KMS-11 (cell line): ENCODE results near the gene CNTFR.
"Not testable (repeated sequence)": the region's sequence is repeated elsewhere in the genome, so short reads cannot be mapped to it uniquely, and the experiment has no call there.

ENCODE experiments used
- H2AFZ ChIP-seq: fragments of 200-600 bp; sonication (generic); 2 replicates; pipeline ENCODE4 v1.6.1; 2016; ENCODE audit warnings: antibody characterized with exemption, mixed run types, low read depth
- H3K27ac ChIP-seq: fragments of 200-600 bp; sonication (generic); 2 replicates; pipeline ENCODE4 v1.6.1; 2016; ENCODE audit warnings: mild to moderate bottlenecking, mixed run types
- H3K27me3 ChIP-seq: fragments of 200-600 bp; sonication (generic); 2 replicates; pipeline ENCODE4 v1.6.1; 2017; ENCODE audit warnings: mild to moderate bottlenecking, low read depth, mixed run types, moderate library complexity; ENCODE audit not compliant: insufficient read depth
- H3K36me3 ChIP-seq: fragments of 200-600 bp; sonication (generic); 2 replicates; pipeline ENCODE4 v1.6.1; 2017; ENCODE audit warnings: mild to moderate bottlenecking, mixed run types; ENCODE audit not compliant: insufficient read depth
- H3K4me1 ChIP-seq: fragments of 200-600 bp; sonication (generic); 2 replicates; pipeline ENCODE4 v1.6.1; 2016; ENCODE audit warnings: mild to moderate bottlenecking, low read depth, mixed run types; ENCODE audit not compliant: poor library complexity, severe bottlenecking
- H3K4me2 ChIP-seq: fragments of 200-600 bp; sonication (generic); 2 replicates; pipeline ENCODE4 v1.7.0; 2016; ENCODE audit warnings: mild to moderate bottlenecking, mixed run types
- H3K4me3 ChIP-seq: fragments of 200-600 bp; sonication (generic); IDR thresholded peaks from 2 replicates; pipeline ENCODE4 v1.6.1; 2017; ENCODE audit warnings: low read depth, low read length, mixed read lengths; ENCODE audit not compliant: insufficient read depth
- H3K79me2 ChIP-seq: fragments of 200-600 bp; sonication (generic); 2 replicates; pipeline ENCODE4 v1.6.1; 2016; ENCODE audit warnings: low read depth, mixed run types; ENCODE audit not compliant: insufficient read depth
- H3K9ac ChIP-seq: fragments of 200-600 bp; sonication (generic); 2 replicates; pipeline ENCODE4 v1.6.1; 2016; ENCODE audit warnings: mild to moderate bottlenecking, mixed run types
- H4K20me1 ChIP-seq: fragments of 200-600 bp; sonication (generic); 2 replicates; pipeline ENCODE4 v1.6.1; 2016; ENCODE audit warnings: mild to moderate bottlenecking, mixed run types; ENCODE audit not compliant: insufficient read depth
- CTCF ChIP-seq: fragments of 200-600 bp; sonication (generic); conservative IDR thresholded peaks from 2 replicates; pipeline ENCODE4 v1.6.1; 2017; ENCODE audit warnings: low read depth, mild to moderate bottlenecking, antibody characterized with exemption, low read length, moderate library complexity, mixed read lengths

Gene CNTFR

GRCh38 chr9:34589636-34590380 lies at the start of gene CNTFR:
CNTFR (minus strand) TSS chr9:34589724; CDS start chr9:34568981, 20,743 bp downstream.
- H3K27ac ChIP-seq: no peak within 1 kb of the TSS
- no peaks in the 10 kb centered on the region for H3K4me1 ChIP-seq
- peaks cover 57% of the 10 kb centered on the region for H3K27me3 ChIP-seq
- no peak within 1 kb of the TSS for H3K4me2 ChIP-seq
- no peaks in the 10 kb centered on the region for H4K20me1 ChIP-seq
- no peaks in the 10 kb centered on the region for H3K79me2 ChIP-seq
- no peaks in the 10 kb centered on the region for H3K36me3 ChIP-seq
- no peak within 1 kb of the TSS for H2AFZ ChIP-seq
- no peak within 1 kb of the TSS for H3K9ac ChIP-seq
- TF ChIP-seq CTCF: no peak
- H3K4me3 ChIP-seq: no peak within 1 kb of the TSS

- H3K79me2 ChIP-seq: peaks cover 25% of the 10 kb centered on the region
- not testable (repeated sequence) for H2AFZ ChIP-seq, H3K9ac ChIP-seq, H3K27me3 ChIP-seq, H3K4me3 ChIP-seq, H3K36me3 ChIP-seq, H4K20me1 ChIP-seq, H3K4me2 ChIP-seq, H3K27ac ChIP-seq
- H3K4me1 ChIP-seq: peaks cover 16% of the 10 kb centered on the region
Observed at GRCh38 chr9:34639322-34639721, 49.8 kb upstream of the CNTFR start.

- Histone ChIP-seq H3K9ac (peak overlapping the region; percentile 95; the same call in 1 of the 2 replicates), H3K4me2 (peak overlapping the region; percentile 70), H3K36me3 (no peaks in the 10 kb centered on the region), H2AFZ (peak overlapping the region; percentile 70), H3K4me3 (no peak overlapping the region), H3K4me1 (peaks cover 26% of the 10 kb centered on the region), H4K20me1 (no peaks in the 10 kb centered on the region), H3K79me2 (peaks cover 25% of the 10 kb centered on the region), H3K27ac (no peak overlapping the region), H3K27me3 (no peaks in the 10 kb centered on the region)
- no peak for TF ChIP-seq CTCF
Observed at GRCh38 chr9:34638138-34638445, 48.6 kb upstream of the CNTFR start.

- no peak for TF ChIP-seq CTCF
- Histone ChIP-seq H3K4me2 (peak within 1 kb of the TSS; percentile 70), H3K27me3 (no peaks in the 10 kb centered on the region), H3K36me3 (no peaks in the 10 kb centered on the region), H4K20me1 (no peaks in the 10 kb centered on the region), H3K9ac (peak within 1 kb of the TSS; percentile 95), H3K79me2 (peaks cover 25% of the 10 kb centered on the region), H3K27ac (peak within 1 kb of the TSS; percentile 71), H3K4me1 (peaks cover 26% of the 10 kb centered on the region), H2AFZ (peak within 1 kb of the TSS; percentile 70), H3K4me3 (no peak within 1 kb of the TSS)
Observed at GRCh38 chr9:34637356-34638137, 48.0 kb upstream of the CNTFR start, which contains the start of gene SIGMAR1. SIGMAR1 (minus strand) TSS chr9:34637787; CDS start chr9:34637697, 90 bp downstream.
